ENCODE measurements around the gene NOVA2. TPM values are rescaled to one million over a fixed set of nuclear protein-coding genes. Genes with fewer than 3 reads are reported as not detected.

The NOVA2 gene
- polyA plus RNA-seq, 1 of the 3 experiments (the other 2 are of a cell fraction), result 1.9 TPM

- TF ChIP-seq RFX5 (IDR thresholded peaks at IDR 0.05; ENCODE audit: low read length), result no peak
- no peak for TF ChIP-seq MEF2A (IDR thresholded peaks at IDR 0.05; ENCODE audit: borderline replicate concordance, low read depth)
- TF ChIP-seq ELF1 (IDR thresholded peaks at IDR 0.05), result no peak
- Histone ChIP-seq H3K79me2 (ENCODE audit: insufficient read depth) (no peaks in the 10 kb centered on the region), H3K36me3 (replicated peaks in 1 of 2; ENCODE audit: control insufficient read depth in 1 of 2, insufficient read depth in 2 of 2, low read length in 1 of 2) (no peaks in the 10 kb centered on the region), H3K9me3 (no peaks in the 10 kb centered on the region), H3K9ac (no peak overlapping the region), H3F3A (replicated peaks; ENCODE audit: insufficient read depth) (peaks cover 6% of the 10 kb centered on the region), H3K27ac (ENCODE audit: low read depth in 2 of 2, low read length in 1 of 2) (no peak overlapping the region), H3K4me1 (ENCODE audit: control insufficient read depth in 1 of 2, insufficient read depth in 2 of 2, low read depth in 1 of 2, low read length in 1 of 2) (peaks cover 0 to 8% of the 10 kb centered on the region in 2 experiments; a peak in 1 of 4 replicates), H3K27me3 (ENCODE audit: insufficient read depth) (no peaks in the 10 kb centered on the region), H3K4me3 (ENCODE audit: low read depth in 2 of 2, low read length in 1 of 2) (no peak overlapping the region), H3K4me2 (no peak overlapping the region), H2AFZ (ENCODE audit: low read depth) (no peak overlapping the region), H3K9me2 (no peaks in the 10 kb centered on the region), H4K20me1 (ENCODE audit: insufficient read depth) (no peaks in the 10 kb centered on the region)
- CTCF ChIA-PET, result interaction anchor here (0.9 to 1.7 kb wide), 3 partner anchors 10 to 98 kb away, joined by 3 to 6 read pairs (median 3); partner anchors contain the start of gene FOXA3
- POLR2A ChIA-PET, result no interaction called here
- no peak for DNase-seq
- WGBS (ENCODE audit: low lambda C conversion rate), result 77% methylated on average over 15 of the region's 15 CpGs
Measured at GRCh38 chr19:45962021-45962420, 11.6 kb downstream of the NOVA2 start.

GRCh38 chr19:45960595-45961235 is 12.9 kb downstream of the NOVA2 start:
- Histone ChIP-seq H3K9me3 (no peaks in the 10 kb centered on the region), H3K4me1 (ENCODE audit: control insufficient read depth in 1 of 2, insufficient read depth in 2 of 2, low read depth in 1 of 2, low read length in 1 of 2) (peaks cover 3 to 16% of the 10 kb centered on the region in 2 experiments; a peak in 2 of 4 replicates), H4K20me1 (ENCODE audit: insufficient read depth) (no peaks in the 10 kb centered on the region), H3K27me3 (ENCODE audit: insufficient read depth) (no peaks in the 10 kb centered on the region), H3K36me3 (replicated peaks in 1 of 2; ENCODE audit: control insufficient read depth in 1 of 2, insufficient read depth in 2 of 2, low read length in 1 of 2) (no peaks in the 10 kb centered on the region), H3K4me3 (ENCODE audit: low read depth in 2 of 2, low read length in 1 of 2) (no peak overlapping the region), H3K9me2 (no peaks in the 10 kb centered on the region), H3K79me2 (ENCODE audit: insufficient read depth) (no peaks in the 10 kb centered on the region), H3K9ac (no peak overlapping the region), H3K27ac (ENCODE audit: low read depth in 2 of 2, low read length in 1 of 2) (no peak overlapping the region), H3K4me2 (no peak overlapping the region), H2AFZ (ENCODE audit: low read depth) (no peak overlapping the region), H3F3A (replicated peaks; ENCODE audit: insufficient read depth) (peaks cover 11% of the 10 kb centered on the region)
- TF ChIP-seq YY1 (IDR thresholded peaks at IDR 0.05; ENCODE audit: low read depth), result no peak
- TF ChIP-seq NFIC (IDR thresholded peaks at IDR 0.05; ENCODE audit: borderline replicate concordance), result no peak
- no peak for TF ChIP-seq RCOR1 (IDR thresholded peaks at IDR 0.05; ENCODE audit: low read length)
- no peak for TF ChIP-seq REST (IDR thresholded peaks at IDR 0.05; ENCODE audit: low read depth, low read length)
- no peak for TF ChIP-seq USF1 (IDR thresholded peaks at IDR 0.05; ENCODE audit: borderline replicate concordance, low read depth)
- TF ChIP-seq ZBTB33 (IDR thresholded peaks at IDR 0.05; ENCODE audit: borderline replicate concordance, low read depth), result no peak
- no peak for TF ChIP-seq CHD2 (IDR thresholded peaks at IDR 0.05; ENCODE audit: low read length, partially characterized antibody)
- TF ChIP-seq NRF1 (IDR thresholded peaks at IDR 0.05; ENCODE audit: low read depth, low read length), result no peak
- ChIA-PET CTCF (interaction anchor here (0.8 to 1.7 kb wide), 2 partner anchors 9 to 193 kb away, joined by 3 to 6 read pairs; no protein-coding TSS in a partner anchor), POLR2A (no interaction called here)
- DNase-seq, result peak; percentile 46
- WGBS (ENCODE audit: low lambda C conversion rate), result 85% methylated on average over 13 of the region's 19 CpGs
